HK-2 (cell line): ENCODE data around the gene COL5A1.

Experiments used
- DNase-seq: peaks from one replicate; pipeline ENCODE4 v3.0.0-alpha.2; 2018; ENCODE audit not compliant: unreplicated experiment

Gene COL5A1

DNA sequence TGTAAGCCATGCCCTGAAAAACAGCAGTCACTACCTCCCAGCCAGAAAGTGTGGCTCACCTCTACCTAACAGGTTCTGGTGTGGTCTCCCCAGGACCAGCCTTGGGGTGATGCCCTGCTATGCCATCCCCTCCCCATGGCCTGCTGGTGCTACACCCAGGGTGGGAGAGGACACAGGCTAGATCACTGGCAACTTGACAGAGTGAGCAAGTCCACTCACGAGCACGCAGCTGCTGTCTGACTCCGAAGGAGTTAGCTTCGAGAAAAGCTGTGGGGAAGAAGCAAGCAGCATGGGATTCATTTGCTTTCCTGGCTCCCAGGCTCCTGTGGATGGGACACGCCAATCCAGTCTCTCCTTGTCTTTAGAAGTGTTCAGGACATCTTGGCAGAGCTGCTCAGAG lies 102.2 kb downstream of the COL5A1 start:
- no peak for DNase-seq

DNA sequence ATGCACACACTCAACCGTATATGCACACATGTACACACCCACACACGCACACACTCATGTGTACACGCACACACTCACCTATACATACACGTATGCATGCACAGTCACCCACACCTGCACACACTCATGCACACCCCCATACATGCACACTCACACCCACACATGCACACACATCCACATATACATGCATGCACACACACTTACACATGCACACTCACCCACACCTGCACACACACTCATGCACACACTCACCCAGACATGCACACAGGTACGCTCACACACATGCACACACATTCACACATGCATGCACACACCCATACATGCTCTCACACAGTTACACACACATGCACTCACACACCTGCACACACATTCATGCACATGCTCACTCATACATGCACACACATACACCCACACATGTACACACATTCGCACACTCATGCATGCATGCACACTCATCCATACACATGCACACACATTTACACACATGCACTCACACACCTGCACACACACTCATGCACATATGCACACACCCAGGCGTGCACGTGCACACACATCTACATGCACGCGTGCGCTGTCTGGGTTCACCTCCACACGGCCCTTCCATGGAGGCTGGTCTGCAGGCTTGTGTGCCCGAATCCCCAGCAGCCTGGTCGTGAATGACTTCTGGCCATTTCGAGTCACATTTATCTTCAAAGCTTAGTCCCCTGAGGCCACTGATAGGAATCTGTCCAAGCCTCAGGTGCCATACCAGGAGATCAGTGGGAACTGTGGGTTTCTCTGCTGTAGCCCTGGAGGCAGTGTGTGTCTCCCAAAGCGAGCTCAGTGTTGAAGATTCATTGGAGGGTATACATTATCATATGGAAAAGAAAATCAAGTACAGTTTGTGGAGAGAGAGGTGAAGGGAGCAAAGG lies 103.0 kb downstream of the COL5A1 start:
- no peak for DNase-seq

DNA sequence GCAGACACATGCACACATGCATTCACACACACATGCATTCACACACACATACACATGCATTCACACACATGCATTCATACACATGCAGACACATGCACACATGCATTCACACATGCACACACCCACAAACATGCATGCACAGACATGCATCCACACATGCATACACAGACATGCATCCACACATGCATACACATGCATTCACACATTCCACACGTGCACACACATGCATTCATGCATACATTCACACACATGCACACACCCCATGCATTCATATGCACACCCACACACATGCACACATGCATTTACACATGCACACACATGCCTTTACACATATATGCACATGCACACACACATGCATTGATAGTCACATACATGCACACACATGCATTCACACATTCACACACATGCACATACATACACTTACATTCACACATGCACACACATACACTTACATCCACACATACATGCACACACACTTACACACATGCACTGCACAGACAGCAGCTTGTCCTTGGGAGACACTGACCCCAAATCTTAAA lies 106.4 kb downstream of the COL5A1 start:
- DNase-seq: no peak

DNA sequence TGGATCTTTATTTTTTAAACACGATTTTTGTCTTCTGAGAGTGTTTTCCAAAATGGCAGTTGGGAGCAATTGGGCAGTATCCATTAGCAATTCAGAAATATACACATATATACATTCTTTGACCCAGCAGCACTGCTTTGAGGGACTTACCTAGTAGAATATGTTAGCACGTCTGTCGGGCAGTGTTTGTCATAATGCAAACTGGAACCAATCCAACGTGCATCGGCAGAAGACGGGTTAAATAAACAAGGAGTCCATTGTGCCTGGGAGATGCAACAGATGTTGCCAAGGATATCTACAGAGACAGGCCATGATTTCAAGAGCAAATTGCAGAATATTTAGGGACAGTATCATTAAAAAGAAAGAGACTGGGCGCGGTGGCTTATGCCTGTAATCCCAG lies 107.0 kb downstream of the COL5A1 start:
- no peak for DNase-seq

DNA sequence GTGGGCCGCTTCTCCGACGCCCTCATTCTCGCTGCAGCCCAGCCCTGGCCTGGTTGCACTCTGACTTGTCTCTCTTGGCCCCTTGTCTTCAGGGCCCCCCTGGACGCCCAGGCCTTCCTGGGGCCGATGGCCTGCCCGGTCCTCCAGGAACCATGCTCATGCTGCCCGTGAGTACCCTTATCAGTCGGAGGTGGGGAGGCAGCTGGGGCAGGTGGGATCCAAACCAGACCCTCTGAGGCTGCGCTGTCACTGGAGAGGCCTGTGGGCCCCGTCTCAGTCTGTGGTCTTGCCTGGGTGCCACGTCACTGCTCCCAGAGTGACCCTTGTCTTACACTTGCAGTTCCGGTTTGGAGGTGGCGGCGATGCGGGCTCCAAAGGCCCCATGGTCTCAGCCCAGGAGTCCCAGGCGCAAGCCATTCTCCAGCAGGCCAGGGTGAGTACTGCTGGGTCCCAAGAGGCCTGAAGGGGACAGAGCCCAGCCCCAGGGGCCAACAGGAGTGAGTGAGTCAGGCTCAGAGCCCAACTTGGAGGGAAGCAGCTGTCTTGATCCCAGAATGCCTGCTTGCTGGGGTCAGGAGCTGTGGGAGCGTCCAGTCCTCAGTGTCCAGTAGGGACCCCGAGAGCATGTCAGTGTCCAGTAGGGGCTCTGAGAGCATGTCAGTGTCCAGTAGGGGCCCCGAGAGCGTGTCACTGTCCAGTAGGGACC lies 109.0 kb downstream of the COL5A1 start:
- DNase-seq: no peak

DNA sequence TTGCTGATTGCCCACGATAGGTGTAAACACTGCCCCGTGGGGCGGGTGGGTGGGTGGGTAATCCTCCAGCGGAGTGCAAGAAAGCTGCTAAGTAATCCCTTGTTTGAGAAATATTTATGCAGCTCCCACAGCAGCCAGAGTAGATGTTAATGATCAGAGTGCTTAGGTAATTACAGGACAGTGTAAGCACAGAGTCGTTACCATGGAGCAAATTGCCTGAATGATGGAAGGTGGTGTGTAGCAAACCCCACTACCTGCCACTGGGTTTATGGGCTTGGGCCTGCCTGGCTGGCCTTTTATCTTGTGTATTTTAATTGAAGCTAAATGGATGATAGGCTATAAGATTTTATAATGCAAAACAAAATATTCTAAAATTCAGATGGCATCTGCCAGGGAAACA lies 110.0 kb downstream of the COL5A1 start:
- no peak for DNase-seq

DNA sequence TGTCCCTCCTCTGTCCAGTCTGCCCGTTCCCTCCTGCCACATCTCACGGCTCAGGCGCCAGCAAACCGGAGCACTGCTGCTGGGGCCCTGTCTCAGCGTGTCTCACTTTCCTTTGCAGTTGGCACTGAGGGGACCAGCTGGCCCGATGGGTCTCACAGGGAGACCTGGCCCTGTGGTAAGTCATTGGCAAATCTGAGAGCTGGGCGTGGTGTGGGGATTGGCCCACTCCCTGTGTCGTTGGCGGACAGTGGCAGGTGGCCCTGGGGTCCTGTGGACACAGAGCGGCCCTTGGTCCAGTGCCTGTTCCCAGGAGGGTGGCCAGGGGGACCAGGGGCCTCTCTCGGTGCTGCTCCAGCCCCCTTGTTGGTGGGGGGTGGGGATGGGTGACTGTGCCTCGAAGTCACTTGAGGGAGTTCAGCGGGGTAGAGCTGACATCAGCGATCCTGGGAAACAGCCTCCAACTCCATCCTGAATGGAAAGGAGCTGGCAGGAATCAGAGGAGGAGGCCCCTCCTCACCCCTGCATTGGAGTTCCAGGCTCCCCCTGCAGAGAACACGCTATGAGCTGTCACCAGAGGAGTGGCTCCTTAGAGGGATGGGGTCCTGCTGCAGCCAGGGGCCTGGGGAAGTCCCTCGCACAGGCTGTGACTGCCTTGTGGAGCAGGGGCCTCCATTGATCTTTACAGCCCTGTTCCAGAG lies 111.0 kb downstream of the COL5A1 start:
- no peak for DNase-seq

DNA sequence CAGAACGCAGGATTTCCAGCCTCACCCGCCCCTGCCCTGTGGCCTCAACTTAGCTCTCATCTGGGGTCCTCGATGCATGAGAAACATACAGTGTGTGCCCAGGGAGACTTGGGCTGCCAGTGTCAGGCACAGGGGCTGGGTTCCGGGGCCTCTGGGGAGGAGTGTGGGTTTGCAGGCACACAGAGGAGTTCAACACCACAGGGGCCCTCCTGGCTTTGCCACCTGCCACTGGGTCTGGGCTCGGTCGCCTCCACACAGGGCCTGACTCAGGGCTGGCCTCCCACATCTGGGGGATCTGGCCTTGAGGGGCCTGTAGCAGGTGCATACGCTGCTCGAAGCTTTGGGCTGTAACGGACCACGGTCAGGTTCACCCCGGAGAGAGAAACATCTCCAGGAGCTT lies 111.6 kb downstream of the COL5A1 start:
- no peak for DNase-seq

DNA sequence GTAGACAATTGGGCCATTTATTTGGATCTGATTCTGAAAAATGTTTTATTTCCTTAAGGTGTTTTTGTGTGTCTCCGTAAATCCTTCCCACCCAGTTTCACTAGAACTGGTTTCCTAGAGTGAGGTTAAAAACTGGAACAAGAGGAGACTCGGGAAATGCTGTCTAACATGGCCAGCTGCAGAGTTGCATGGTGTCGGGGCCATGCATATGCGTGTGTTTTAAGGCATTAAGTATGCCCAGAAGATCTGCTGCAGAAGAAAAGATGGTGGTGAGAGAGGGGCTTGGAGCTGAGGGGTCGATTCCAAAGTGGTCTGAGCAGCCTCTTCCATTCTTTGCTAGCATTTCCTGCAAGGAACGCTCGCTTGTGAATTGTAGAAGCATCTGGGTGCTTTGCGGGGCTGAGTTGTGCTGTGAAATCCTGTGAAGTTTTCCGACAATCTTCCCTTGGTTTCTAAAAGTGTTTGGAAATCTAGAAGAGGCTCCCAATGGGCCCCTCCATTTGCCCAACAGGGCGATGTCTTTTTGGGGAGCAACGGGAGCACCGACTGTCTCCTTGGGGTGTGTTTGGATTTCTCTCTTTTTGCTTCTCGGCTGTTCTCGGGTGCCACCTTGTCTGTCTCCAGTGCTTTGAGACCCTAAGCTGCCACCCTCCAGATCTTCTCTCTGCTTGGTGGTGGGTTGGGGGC lies 113.8 kb downstream of the COL5A1 start:
- no peak for DNase-seq

DNA sequence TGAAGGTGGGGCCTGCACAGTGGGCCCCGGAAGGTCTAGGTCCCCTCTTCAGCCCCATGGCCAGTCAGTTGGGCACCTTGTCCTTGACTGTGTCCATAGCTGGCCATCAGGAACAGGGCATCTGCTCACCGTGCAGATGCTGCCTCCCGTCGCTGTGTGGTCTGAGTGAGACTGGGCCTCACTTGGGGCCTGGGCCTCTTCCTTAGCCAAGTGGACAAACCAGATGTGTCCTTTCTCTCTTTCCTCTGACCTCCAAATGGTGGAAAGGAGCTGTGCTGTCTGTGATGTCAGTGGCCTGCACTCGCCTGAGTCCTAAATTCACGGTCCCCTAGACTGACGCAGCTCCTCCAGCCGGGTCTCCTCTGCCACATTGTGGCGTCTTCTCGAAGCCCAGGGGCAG lies 114.5 kb downstream of the COL5A1 start:
- DNase-seq: no peak

DNA sequence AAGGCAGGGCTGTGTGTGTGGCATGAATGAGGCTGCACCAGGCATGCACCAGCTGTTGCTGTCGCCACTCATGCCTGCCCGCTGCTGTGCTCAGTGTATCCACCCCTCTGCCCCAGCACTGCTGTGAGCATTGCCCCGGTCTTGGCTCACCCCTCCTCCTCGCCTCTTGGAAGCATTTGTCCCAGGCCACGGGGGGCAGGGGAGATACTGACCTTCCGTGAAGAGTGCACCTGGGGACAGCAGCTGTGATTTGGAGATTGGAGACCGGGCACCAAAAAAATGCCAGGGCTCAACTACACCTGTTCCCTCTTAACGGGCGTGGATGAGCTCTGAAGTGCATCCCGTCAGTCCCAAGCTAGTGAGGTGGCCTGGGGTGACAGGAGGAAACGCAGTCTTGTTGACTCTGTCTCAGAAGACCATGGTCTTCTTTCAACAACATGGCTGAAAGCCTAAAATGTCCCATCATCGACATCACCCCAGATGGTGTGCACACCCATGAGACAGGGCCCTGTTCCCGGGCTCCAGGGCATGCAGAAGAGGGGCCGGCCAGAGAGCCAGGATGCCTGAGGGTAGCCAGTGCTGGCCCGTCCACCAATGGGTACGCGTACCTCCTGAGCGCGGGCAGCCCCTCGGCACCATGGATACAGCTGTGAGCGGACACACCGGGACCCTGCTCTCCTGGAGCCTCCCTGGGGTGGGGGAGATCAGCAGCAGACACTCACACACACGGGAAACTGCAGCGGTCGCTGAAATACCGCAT lies 115.8 kb downstream of the COL5A1 start:
- DNase-seq: no peak

DNA sequence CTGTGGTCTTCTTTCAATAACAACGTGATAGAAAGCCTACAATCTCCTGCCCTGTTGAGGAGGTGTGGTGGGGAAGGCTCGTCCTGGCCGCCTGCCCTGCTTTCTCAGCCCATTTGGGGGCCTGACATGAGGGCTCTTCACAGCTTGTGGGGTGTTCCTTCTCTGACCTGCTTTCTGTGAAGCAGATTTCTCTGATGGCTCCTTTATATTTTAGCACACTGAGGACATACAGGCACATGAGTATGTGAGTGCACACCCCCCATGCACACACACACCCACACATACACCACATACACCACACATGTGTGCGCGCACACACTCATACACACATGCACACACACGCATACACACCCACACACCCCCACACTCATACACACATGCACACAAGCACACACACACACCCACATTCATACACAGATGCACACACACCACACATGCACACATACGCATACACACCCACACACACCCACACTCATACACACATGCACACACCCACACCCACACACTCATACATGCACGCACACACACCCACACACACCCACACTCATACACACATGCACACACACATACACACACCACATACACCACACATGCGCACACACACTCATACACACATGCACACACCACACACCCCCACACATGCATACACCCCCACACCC lies 117.5 kb downstream of the COL5A1 start:
- DNase-seq: no peak

DNA sequence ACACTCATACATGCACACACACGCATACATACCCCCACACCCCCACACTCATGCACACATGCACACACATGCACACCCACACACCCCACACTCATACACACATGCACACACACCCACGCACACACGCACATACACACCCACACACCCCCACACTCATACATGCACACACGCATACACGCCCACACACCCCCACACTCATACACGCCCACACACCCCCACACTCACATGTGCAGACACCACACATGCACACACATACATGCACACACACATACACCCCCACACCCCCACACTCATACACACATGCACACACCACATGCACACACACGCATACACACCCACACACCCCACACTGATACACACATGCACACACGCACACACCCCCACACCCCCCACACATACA lies 118.3 kb downstream of the COL5A1 start:
- DNase-seq: no peak

DNA sequence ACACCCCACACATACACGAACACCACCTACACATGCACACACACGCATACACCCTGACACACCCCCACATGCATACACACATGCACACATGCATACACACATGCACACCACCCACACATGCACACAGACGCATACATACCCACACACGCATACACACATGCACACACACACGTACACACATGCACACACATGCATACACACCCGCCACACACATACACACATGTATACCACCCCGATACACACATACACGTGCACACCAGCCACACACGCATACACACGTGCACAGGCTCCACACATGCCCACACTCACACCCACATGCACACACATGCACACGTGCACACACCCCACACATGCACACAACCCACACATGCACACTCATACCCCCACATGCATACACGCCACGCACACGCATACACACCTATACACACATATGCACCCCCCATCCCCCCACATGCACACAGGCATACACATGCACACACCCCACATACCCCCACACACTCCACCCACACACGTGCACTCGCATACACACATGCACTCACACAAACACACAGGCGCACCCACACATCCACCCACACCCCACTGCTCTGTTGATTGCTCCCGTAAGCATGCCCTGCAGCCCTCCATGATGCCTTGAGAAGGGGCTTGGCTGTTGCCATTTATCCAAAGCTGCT lies 119.3 kb downstream of the COL5A1 start:
- no peak for DNase-seq

DNA sequence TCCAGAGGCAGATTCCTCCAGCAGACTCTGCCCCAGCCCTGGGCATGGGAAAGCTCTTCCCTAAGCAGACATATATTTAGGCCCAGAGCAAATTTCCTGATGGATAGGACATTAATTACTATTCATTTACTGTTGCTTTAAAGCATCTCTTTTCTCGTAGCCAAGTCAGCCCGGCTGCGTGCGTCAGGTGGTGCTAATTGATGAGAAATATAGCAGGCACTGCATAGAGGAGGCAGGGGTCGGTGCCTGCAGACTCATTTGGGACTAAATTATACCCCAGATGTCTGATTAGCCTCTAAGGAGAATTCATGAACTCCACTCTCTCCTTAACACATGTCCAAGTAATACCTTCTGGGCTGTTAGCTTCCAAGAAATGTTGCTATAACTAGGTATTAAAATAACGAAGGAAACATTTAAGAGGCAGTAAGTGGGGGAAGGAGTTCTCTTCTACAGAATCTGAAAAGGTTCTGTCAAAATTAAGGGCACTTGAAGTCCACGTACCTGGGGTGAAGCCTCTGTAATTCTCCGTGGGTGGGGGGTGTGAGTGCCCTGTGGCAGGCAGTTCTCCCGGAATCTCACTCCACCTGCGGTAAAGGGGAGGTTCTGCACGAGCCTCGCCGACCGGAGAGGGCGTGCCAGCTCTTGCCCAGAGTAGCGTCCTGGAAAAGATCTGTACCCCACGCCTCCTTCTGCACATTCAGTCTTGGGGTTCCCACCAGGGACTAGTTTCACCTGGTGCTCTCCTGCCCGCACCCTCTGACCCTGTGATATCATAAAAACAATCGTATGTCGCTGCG lies 123.1 kb downstream of the COL5A1 start:
- DNase-seq: no peak

DNA sequence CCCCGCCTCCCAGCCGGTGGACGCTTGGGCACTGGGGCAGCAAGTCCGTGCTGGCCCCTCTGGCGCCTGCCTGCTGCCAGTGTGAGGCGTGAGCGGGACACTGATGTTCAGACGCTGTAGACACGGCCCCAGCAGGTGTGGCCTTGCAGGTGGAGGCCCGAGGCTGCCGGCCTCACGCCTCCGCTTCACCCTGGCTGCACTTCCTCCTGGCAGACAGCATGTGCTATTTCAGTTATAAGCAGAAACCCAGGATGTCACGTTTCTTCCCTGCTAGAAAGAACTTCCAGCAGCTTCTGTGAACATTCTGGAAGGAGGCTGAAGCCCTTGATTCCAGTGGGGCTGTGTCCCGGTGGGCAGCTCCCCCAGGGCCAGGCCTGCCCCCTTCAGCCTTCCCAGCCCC lies 124.2 kb downstream of the COL5A1 start:
- DNase-seq: no peak

DNA sequence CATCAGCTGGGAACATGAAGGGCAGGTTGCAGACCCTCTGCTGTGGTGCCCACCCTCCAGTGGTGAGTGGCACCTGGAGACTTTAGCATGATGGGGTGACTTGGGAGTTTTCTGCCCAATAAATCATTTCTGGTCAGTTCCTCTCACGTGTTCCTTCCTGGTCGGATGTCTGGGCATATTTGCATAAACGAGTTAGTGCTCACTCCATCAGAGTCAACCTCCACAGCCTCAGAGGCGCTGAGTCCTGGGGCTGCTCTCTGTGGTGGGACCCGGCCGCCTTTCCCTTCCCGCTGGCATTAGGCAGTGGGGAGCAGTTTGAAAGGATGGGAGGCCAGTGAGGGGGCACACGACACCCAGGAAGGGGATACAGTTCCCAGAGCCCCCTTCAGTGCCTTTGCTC lies 125.0 kb downstream of the COL5A1 start:
- no peak for DNase-seq

DNA sequence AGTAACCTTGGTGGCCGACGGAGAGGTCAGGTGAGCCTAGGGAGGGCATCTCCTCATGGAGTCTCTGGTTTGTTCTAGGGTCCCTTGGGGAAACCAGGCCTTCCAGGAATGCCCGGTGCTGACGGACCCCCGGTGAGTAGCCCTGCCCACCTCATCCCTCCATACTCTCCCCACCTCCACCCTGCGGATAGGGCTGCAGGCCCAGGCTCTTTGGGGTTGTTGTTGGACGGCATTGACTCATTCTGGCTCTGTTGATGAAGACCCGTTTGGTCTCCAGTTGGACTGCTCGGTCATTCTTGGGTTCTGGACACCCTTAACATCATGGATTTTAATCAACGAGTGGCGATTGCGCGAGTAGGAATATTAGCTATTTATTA lies 126.7 kb downstream of the COL5A1 start:
- DNase-seq: no peak

DNA sequence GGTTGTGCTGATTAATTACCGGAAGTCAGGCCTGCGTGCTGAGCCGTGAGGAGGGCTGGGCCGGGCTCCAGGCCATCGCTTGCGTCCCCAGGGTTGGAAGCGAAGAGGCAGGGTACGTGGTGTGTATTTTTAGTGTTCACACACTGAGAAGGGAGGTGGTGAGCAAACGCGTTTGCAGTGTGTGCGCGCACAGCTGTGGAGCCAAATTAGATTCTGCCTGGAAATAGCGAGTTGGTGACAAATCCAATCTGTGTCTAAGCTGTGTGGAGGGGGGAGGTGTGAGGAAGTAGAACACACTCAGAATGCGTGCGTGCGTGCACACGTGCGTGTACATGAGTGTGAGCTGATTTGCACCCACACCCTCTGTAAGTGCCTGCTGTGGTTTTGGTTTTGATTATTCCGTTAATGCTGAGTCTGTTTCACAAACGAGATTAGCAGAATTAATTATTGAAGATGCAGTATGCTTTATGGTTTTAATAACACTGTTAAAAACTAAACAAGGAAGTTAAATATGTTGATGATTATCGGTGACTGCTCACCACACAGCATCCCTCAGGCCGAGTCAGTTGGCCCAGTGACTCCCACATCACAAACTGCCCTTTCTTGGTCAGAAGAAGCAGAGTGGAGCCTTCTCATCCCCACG lies 127.2 kb downstream of the COL5A1 start:
- no peak for DNase-seq
